Activated CD4-positive, alpha-beta T cell treated with anti-CD3 and anti-CD28 coated beads, Interleukin-2, amount 50 U/mL, for 16 hours (primary cell): ENCODE data around the gene JCAD.
"Not testable (repeated sequence)": the region's sequence is repeated elsewhere in the genome, so short reads cannot be mapped to it uniquely, and the experiment has no call there.

ENCODE experiments used
- DNase-seq: peaks from one replicate; pipeline ENCODE4 v3.0.0-alpha.2; 2020

The JCAD gene

GRCh38 chr10:30042820-30043219, 16.6 kb downstream of the JCAD start:
- DNase-seq = no peak

GRCh38 chr10:30041196-30042105, 17.9 kb downstream of the JCAD start:
- no peak for DNase-seq

GRCh38 chr10:30040597-30040996, 18.8 kb downstream of the JCAD start:
- no peak for DNase-seq

GRCh38 chr10:30039988-30040387, 19.4 kb downstream of the JCAD start:
- no peak for DNase-seq

- DNase-seq = no peak
Measured at GRCh38 chr10:30039567-30039966, 19.8 kb downstream of the JCAD start.

GRCh38 chr10:30038781-30039536, 20.4 kb downstream of the JCAD start:
- no peak for DNase-seq

GRCh38 chr10:30037620-30038336, 21.6 kb downstream of the JCAD start:
- no peak for DNase-seq

- no peak for DNase-seq
Measured at GRCh38 chr10:30036811-30037210, 22.6 kb downstream of the JCAD start.

- DNase-seq = no peak
Measured at GRCh38 chr10:30036341-30036740, 23.0 kb downstream of the JCAD start.

GRCh38 chr10:30034433-30035137, 24.8 kb downstream of the JCAD start:
- DNase-seq = peak; percentile 45

GRCh38 chr10:30032125-30032524, 27.3 kb downstream of the JCAD start:
- no peak for DNase-seq

GRCh38 chr10:30029872-30030256, 29.5 kb downstream of the JCAD start:
- no peak for DNase-seq

- DNase-seq = no peak
Measured at GRCh38 chr10:30029164-30029871, 30.1 kb downstream of the JCAD start.

- DNase-seq = no peak
Measured at GRCh38 chr10:30028738-30029030, 30.7 kb downstream of the JCAD start.

- DNase-seq = peak; percentile 20
Measured at GRCh38 chr10:30028006-30028737, 31.2 kb downstream of the JCAD start.

- peak; percentile 95 for DNase-seq
Measured at GRCh38 chr10:30027057-30028005, 32.1 kb downstream of the JCAD start.

- no peak for DNase-seq
Measured at GRCh38 chr10:30026578-30026977, 32.8 kb downstream of the JCAD start.

GRCh38 chr10:30026080-30026479, 33.3 kb downstream of the JCAD start:
- no peak for DNase-seq

GRCh38 chr10:30025428-30025827, 34.0 kb downstream of the JCAD start:
- DNase-seq = not testable (repeated sequence)

GRCh38 chr10:30022590-30022989, 36.8 kb downstream of the JCAD start:
- DNase-seq = no peak
